Esophagus squamous epithelium (tissue), 5 donors: ENCODE measurements around the gene CHD3. TPM values are rescaled to one million over a fixed set of nuclear protein-coding genes. Genes with fewer than 3 reads are reported as not detected.

Source experiments
- DNase-seq: peaks from one replicate; lab custom pipeline; 2025; lab: John Stamatoyannopoulos, UW
- H3K27ac ChIP-seq, 4 donors: fragments of 200-600 bp; sonication (generic); one replicate each; pipeline ENCODE4 v1.5.1; 2016 to 2019; ENCODE audit warnings: mild to moderate bottlenecking in 1 of 4
- H3K27me3 ChIP-seq, 4 donors: fragments of 200-600 bp; sonication (generic); 1 replicate in 3 of 4; 2 replicates in 1 of 4; pipeline versions ENCODE4 v1.5.1 to v1.6.0; 2017 to 2021; ENCODE audit warnings: antibody characterized with exemption in 1 of 4
- H3K36me3 ChIP-seq, 3 donors: fragments of 200-600 bp; sonication (generic); one replicate each; pipeline ENCODE4 v1.5.1; 2016 to 2019
- H3K4me1 ChIP-seq, 3 donors: fragments of 200-600 bp; sonication (generic); one replicate each; pipeline ENCODE4 v1.5.1; 2017 to 2019
- H3K4me3 ChIP-seq, 4 donors: fragments of 200-600 bp; sonication (generic); 1 replicate in 3 of 4; 2 replicates in 1 of 4; pipeline ENCODE4 v1.5.1; 2016 to 2019; ENCODE audit warnings: mild to moderate bottlenecking in 2 of 4, moderate library complexity in 1 of 4
- H3K9me3 ChIP-seq, 3 donors: fragments of 200-600 bp; sonication (generic); one replicate each; pipeline ENCODE4 v1.5.1; 2016 to 2019
- CTCF ChIP-seq, 6 experiments: fragments of 450-650 bp in 4 of 6; fragments of 200-600 bp in 2 of 6; sonication (generic) in 2 of 6; IDR thresholded peaks; one replicate each; pipeline ENCODE4 v1.5.1; 2016 to 2019; ENCODE audit warnings: antibody characterized with exemption in 6 of 6, mild to moderate bottlenecking in 4 of 6, moderate library complexity in 4 of 6
- POLR2A ChIP-seq, 4 donors: fragments of 450-650 bp; IDR thresholded peaks; one replicate each; pipeline ENCODE4 v1.6.1; 2017; ENCODE audit warnings: antibody characterized with exemption in 4 of 4, mild to moderate bottlenecking in 4 of 4, moderate library complexity in 3 of 4
- WGBS, 2 donors: methylation state at CpG; one replicate each; pipeline ENCODE4 v1.1.5; 2018; 5-methylcytosine and 5-hydroxymethylcytosine counted together
- intact Hi-C: fragments of 100-400 bp; cut with DNase I; formaldehyde crosslinking; loops from one replicate; pipeline ENCODE4 v1.15.0; 2022
- total RNA-seq, 4 donors: library from RNA; depleted of rRNA; stranded (reverse); fragments of >200 nt; gene quantifications; one replicate each; pipeline ENCODE4 v1.1.0, GENCODE V29; 2016
- donor health status: DM: yes; HTN: yes; CAD: no.

Gene CHD3
- total RNA-seq, 4 donors from 2014 or later, result 57.7 to 93.5 (median 73.0) TPM

DNA sequence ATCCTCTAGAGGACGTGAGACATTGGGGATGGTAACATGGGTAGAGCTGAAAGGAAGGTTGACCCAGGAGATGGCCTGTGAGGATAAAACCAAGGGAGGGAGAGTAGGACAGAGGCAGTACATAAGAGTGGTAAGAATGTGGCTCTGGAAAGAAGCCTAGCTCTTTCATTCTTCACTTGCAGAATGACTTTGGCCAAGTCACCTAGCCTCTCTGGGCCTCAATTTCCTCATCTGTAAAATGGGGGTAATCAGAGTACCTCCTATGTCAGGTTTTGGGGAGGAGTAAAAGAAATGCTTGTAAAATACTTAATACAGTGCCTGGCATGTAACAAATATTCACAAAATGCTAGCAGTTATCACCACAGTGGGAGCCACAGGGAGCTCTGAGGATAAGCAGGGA lies 47.7 kb upstream of the CHD3 start:
- TF ChIP-seq CTCF (IDR thresholded peaks at IDR 0.05) (no peak), POLR2A (IDR thresholded peaks at IDR 0.05) (no peak)
- no peak for DNase-seq
- Histone ChIP-seq H3K9me3 (no peaks in the 10 kb centered on the region), H3K27ac (peak overlapping the region; percentile 96 to 99 (median 97)), H3K4me3 (peak overlapping the region in 3 of 4 donors; percentile 74 to 81 (median 75)), H3K4me1 (peaks cover 45 to 94% (median 61%) of the 10 kb centered on the region in 3 donors), H3K27me3 (no peaks in the 10 kb centered on the region), H3K36me3 (peaks cover 2 to 15% (median 2%) of the 10 kb centered on the region in 3 donors)
- intact Hi-C loops, result no loop called here
- 50 to 78% methylated on average over 1 of the region's 1 CpG for WGBS, 2 donors

DNA sequence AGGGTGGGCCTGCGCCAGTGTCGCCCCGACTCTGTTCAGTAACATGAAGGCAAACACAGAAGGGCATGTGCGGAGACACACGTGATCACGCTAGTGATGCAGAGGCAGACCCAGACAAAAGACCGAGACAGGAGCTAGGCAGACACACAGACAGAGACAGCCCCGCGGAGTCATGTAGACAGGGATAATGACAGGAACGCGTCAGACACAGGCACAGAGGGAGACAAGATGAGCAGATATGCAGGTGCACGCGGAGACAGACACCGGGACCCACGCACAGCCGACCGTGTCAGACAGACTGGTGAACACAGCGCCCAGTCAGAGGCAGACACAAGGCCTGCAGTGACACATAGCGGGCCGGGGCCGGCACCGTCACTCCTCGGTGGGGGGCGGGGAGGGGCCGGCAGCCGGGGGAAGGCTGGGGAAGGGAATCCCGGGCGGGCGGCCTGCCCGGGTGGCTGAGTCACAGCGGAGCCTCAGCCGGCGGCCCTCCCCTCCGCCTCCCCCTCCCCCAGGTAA lies 47.1 kb upstream of the CHD3 start:
- peaks cover 6 to 21% (median 8%) of the 10 kb centered on the region in 3 donors for H3K36me3 ChIP-seq
- no peaks in the 10 kb centered on the region for H3K9me3 ChIP-seq
- peaks cover 46 to 94% (median 62%) of the 10 kb centered on the region in 3 donors for H3K4me1 ChIP-seq
- peak overlapping the region; percentile 67 to 81 (median 74) for H3K4me3 ChIP-seq
- no peaks in the 10 kb centered on the region for H3K27me3 ChIP-seq
- intact Hi-C loops, result no loop called here
- peak overlapping the region; percentile 96 to 99 (median 97) for H3K27ac ChIP-seq
- TF ChIP-seq POLR2A (IDR thresholded peaks at IDR 0.05) (peak in 1 of 4 donors; percentile 32), CTCF (IDR thresholded peaks at IDR 0.05) (peak in 1 of 6 experiments; percentile 23)
- DNase-seq, result no peak
- 4% methylated on average over 11 to 14 of the region's 34 CpGs for WGBS, 2 donors

DNA sequence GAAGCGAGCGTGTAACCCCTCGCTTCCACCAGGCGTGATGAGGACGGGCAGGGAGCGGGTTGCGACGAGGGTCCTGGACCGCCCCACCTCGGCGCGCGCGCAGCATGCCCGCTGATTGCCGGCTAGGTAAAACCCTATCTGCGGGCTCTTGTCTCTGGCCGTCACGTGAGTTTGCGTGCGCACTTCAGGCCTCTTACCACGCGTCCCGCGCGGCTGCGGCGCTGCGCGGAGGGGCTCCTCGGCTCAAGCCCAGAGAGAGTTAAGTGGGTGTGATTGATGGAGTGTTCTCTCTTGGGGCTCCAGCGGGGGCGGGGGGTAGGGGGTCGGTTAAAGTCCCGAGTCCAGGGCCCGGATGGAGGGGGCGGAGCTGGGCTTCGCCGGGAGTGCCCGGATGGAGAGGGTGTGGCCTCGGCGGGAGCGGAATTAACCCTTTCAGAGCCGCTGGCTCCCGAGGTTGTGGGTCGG lies 46.6 kb upstream of the CHD3 start:
- no peaks in the 10 kb centered on the region for H3K27me3 ChIP-seq
- peak overlapping the region; percentile 96 to 99 (median 97) for H3K27ac ChIP-seq
- TF ChIP-seq POLR2A (IDR thresholded peaks at IDR 0.05) (no peak), CTCF (IDR thresholded peaks at IDR 0.05) (peak in 2 of 6 experiments; percentile 2 to 18)
- peaks cover 42 to 90% (median 57%) of the 10 kb centered on the region in 3 donors for H3K4me1 ChIP-seq
- peak overlapping the region; percentile 67 to 81 (median 74) for H3K4me3 ChIP-seq
- no peaks in the 10 kb centered on the region for H3K9me3 ChIP-seq
- DNase-seq, result no peak
- WGBS, 2 donors, result 0% methylated on average over 9 of the region's 46 CpGs; no CpG with 5 or more reads in 1 of the 2 donors
- intact Hi-C loops, result no loop called here
- peaks cover 11 to 26% (median 12%) of the 10 kb centered on the region in 3 donors for H3K36me3 ChIP-seq

- Histone ChIP-seq H3K4me3 (peak overlapping the region; percentile 67 to 81 (median 74)), H3K36me3 (peaks cover 18 to 32% (median 18%) of the 10 kb centered on the region in 3 donors), H3K27me3 (no peaks in the 10 kb centered on the region), H3K27ac (peak overlapping the region; percentile 96 to 99 (median 97)), H3K4me1 (peaks cover 35 to 83% (median 51%) of the 10 kb centered on the region in 3 donors), H3K9me3 (no peaks in the 10 kb centered on the region)
- TF ChIP-seq CTCF (IDR thresholded peaks at IDR 0.05), result no peak
- TF ChIP-seq POLR2A (IDR thresholded peaks at IDR 0.05), result peak in 3 of 4 donors; percentile 4 to 58 (median 37)
- no peak for DNase-seq
- 0% methylated on average over 15 to 26 of the region's 47 CpGs for WGBS, 2 donors
- intact Hi-C loops, result no loop called here
Observed at GRCh38 chr17:7842380-7843256, 46.0 kb upstream of the CHD3 start.

DNA sequence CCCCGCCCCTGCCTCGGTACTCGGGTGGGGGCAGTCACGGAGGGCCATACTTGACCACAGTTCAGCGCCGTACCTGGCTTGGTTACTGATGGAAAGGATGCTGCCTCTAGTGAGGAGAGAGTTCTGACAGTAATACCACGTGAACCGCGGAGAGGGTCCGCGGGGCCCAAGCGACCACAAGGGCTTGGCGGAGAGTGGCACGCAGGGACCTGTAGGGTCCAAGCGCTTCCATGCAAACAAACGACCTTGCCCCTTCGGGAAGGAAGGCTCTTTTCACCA lies 45.4 kb upstream of the CHD3 start:
- intact Hi-C loops, result no loop called here
- no peak for DNase-seq
- Histone ChIP-seq H3K36me3 (peaks cover 24 to 38% (median 24%) of the 10 kb centered on the region in 3 donors), H3K4me3 (peak overlapping the region; percentile 67 to 81 (median 74)), H3K27ac (peak overlapping the region; percentile 96 to 99 (median 97)), H3K9me3 (no peaks in the 10 kb centered on the region), H3K4me1 (peaks cover 31 to 78% (median 46%) of the 10 kb centered on the region in 3 donors), H3K27me3 (no peaks in the 10 kb centered on the region)
- 0% methylated on average over 1 of the region's 17 CpGs; no CpG with 5 or more reads in 1 of the 2 donors for WGBS, 2 donors
- TF ChIP-seq CTCF (IDR thresholded peaks at IDR 0.05) (no peak), POLR2A (IDR thresholded peaks at IDR 0.05) (no peak)
